Measurements from ENCODE around the gene AGAP5. TPM values are rescaled to one million over a fixed set of nuclear protein-coding genes. Genes with fewer than 3 reads are reported as not detected.
A peak's percentile ranks its signal among the peaks of the same experiment; 100 is the strongest.

AGAP5 gene
- total and polyA plus RNA-seq, 2 of the 13 experiments (the other 11 are each of a cell fraction or from before 2014, with no cell fraction given) = 5.3 to 7.9 TPM

DNA sequence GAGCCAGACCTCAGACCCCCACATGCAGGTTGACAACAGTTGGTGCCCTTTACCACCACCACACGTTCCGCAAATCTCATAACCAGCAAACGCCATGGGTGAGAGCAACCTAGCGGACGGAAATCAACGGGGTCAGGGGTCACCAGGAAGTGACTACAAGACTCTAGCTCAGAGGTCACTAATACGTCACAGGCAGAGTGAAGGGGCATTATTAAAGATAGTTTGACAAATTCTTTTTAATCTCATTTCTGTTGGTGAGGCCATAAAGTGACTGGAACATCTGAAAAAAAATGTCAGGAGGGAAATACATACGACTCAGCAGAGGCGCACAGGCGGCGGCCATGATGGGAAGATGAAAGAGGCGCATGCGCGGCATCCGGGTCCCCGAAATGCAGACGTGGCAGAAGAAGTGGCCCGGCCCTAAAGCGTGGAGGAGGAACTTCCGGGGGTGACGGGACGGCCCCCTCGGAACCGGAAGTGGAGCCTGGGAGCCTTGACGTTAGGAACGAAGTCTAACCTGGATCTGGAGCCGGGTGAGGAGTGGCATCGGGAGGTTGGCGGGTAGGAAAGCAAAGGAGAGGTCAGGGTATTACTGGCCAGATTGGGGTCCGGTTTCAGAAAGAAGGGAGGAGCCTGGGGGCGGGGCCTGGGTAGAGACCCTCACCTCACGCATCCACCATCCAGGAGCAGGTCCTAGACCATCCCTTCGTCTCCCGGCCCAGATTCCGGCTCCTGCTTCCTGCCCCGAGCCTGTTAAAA lies 46.2 kb upstream of the AGAP5 start, which contains the start of gene SEC24C (continued):
- TF ChIP-seq, protein P1, sequence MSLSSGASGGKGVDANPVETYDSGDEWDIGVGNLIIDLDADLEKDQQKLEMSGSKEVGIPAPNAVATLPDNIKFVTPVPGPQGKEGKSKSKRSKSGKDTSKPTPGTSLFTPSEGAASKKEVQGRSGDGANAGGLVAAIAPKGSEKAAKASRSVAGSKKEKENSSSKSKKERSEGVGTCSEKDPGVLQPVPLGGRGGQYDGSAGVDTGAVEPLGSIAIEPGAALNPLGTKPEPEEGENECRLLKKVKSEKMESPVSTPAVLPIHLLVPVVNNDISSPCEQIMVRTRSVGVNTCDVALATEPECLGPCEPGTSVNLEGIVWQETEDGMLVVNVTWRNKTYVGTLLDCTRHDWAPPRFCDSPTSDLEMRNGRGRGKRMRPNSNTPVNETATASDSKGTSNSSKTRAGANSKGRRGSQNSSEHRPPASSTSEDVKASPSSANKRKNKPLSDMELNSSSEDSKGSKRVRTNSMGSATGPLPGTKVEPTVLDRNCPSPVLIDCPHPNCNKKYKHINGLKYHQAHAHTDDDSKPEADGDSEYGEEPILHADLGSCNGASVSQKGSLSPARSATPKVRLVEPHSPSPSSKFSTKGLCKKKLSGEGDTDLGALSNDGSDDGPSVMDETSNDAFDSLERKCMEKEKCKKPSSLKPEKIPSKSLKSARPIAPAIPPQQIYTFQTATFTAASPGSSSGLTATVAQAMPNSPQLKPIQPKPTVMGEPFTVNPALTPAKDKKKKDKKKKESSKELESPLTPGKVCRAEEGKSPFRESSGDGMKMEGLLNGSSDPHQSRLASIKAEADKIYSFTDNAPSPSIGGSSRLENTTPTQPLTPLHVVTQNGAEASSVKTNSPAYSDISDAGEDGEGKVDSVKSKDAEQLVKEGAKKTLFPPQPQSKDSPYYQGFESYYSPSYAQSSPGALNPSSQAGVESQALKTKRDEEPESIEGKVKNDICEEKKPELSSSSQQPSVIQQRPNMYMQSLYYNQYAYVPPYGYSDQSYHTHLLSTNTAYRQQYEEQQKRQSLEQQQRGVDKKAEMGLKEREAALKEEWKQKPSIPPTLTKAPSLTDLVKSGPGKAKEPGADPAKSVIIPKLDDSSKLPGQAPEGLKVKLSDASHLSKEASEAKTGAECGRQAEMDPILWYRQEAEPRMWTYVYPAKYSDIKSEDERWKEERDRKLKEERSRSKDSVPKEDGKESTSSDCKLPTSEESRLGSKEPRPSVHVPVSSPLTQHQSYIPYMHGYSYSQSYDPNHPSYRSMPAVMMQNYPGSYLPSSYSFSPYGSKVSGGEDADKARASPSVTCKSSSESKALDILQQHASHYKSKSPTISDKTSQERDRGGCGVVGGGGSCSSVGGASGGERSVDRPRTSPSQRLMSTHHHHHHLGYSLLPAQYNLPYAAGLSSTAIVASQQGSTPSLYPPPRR (CRISPR knock-in tag; IDR thresholded peaks at IDR 0.05; ENCODE audit: borderline replicate concordance) = no peak
- TF ChIP-seq MTF1 (CRISPR knock-in tag; IDR thresholded peaks at IDR 0.05) = no peak
- TF ChIP-seq ZNF367 (CRISPR knock-in tag; IDR thresholded peaks at IDR 0.05; ENCODE audit: borderline replicate concordance) = no peak
- TF ChIP-seq, protein P2, sequence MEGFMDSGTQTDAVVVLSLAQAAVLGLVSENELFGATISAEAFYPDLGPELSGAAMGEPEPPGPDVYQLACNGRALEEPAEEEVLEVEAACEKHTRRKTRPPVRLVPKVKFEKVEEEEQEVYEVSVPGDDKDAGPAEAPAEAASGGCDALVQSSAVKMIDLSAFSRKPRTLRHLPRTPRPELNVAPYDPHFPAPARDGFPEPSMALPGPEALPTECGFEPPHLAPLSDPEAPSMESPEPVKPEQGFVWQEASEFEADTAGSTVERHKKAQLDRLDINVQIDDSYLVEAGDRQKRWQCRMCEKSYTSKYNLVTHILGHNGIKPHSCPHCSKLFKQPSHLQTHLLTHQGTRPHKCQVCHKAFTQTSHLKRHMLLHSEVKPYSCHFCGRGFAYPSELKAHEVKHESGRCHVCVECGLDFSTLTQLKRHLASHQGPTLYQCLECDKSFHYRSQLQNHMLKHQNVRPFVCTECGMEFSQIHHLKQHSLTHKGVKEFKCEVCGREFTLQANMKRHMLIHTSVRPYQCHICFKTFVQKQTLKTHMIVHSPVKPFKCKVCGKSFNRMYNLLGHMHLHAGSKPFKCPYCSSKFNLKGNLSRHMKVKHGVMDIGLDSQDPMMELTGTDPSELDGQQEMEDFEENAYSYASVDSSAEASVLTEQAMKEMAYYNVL (CRISPR knock-in tag; IDR thresholded peaks at IDR 0.05; ENCODE audit: borderline replicate concordance) = 0 out of 2 replicates have a peak, but pooled peaks have one; percentile 56
- peak; percentile 87 for TF ChIP-seq RBM39 (IDR thresholded peaks at IDR 0.05; ENCODE audit: low read depth, low read length, poor library complexity, severe bottlenecking)
- TF ChIP-seq PRDM10 (CRISPR knock-in tag; IDR thresholded peaks at IDR 0.05; ENCODE audit: low read depth) = peak; percentile 55; the same call in 1 of the 2 replicates
- no peak for TF ChIP-seq ARNT2 (CRISPR knock-in tag; IDR thresholded peaks at IDR 0.05; ENCODE audit: low read depth)
- TF ChIP-seq PHF5A (CRISPR knock-in tag; IDR thresholded peaks at IDR 0.05; ENCODE audit: low read depth, unreplicated experiment) = peak; percentile 23
- TF ChIP-seq ZNF605 (CRISPR knock-in tag; IDR thresholded peaks at IDR 0.05) = peak; percentile 52; the same call in 1 of the 2 replicates
- TF ChIP-seq KDM5A (IDR thresholded peaks at IDR 0.05; ENCODE audit: borderline replicate concordance, low read length) = peak; percentile 83; the same call in 1 of the 2 replicates
- TF ChIP-seq ZNF225 (CRISPR knock-in tag; IDR thresholded peaks at IDR 0.05) = no peak
- no peak for TF ChIP-seq ZNF619 (CRISPR knock-in tag; IDR thresholded peaks at IDR 0.05)
- TF ChIP-seq ZNF30 (CRISPR knock-in tag; IDR thresholded peaks at IDR 0.05) = no peak
- no peak for TF ChIP-seq MBD4 (IDR thresholded peaks at IDR 0.05; ENCODE audit: borderline replicate concordance, low read length)
- peak; percentile 95 for TF ChIP-seq SAP130 (CRISPR knock-in tag; IDR thresholded peaks at IDR 0.05; ENCODE audit: low read depth)
- TF ChIP-seq ZNF264 (CRISPR knock-in tag; IDR thresholded peaks at IDR 0.05) = no peak
- no peak for TF ChIP-seq SALL2 (CRISPR knock-in tag; IDR thresholded peaks at IDR 0.05)
- TF ChIP-seq SMAD3 (CRISPR knock-in tag; IDR thresholded peaks at IDR 0.05) = no peak; the same call in 1 of the 2 replicates
- TF ChIP-seq FOSL1 (CRISPR knock-in tag; IDR thresholded peaks at IDR 0.05; ENCODE audit: borderline replicate concordance) = no peak

Measured in HepG2 (cell line).